Right atrium auricular region (tissue), 2 donors: ENCODE results near the gene SELENOO. TPM values are rescaled to one million over a fixed set of nuclear protein-coding genes. Genes with fewer than 3 reads are reported as not detected.

ENCODE experiments used
- DNase-seq: peaks from one replicate; pipeline ENCODE4 v3.0.0-alpha.2; 2019; ENCODE audit warnings: low spot score
- H3K27ac ChIP-seq, 2 donors: fragments of 200-600 bp; sonication (generic); 1 replicate in 1 of 2; 2 replicates in 1 of 2; pipeline ENCODE4 v1.5.1; 2016 to 2019
- H3K27me3 ChIP-seq, 2 donors: fragments of 200-600 bp; sonication (generic); one replicate each; pipeline versions ENCODE4 v1.5.1 to v1.6.0; 2017 to 2019
- H3K36me3 ChIP-seq: fragments of 200-600 bp; sonication (generic); one replicate; pipeline ENCODE4 v1.5.1; 2016
- H3K4me1 ChIP-seq, 2 donors: fragments of 200-600 bp; sonication (generic); one replicate each; pipeline versions ENCODE4 v1.5.1 to v1.6.0; 2017 to 2019
- H3K4me3 ChIP-seq, 2 donors: fragments of 200-600 bp; sonication (generic); 1 replicate in 1 of 2; 2 replicates in 1 of 2; pipeline ENCODE4 v1.5.1; 2017 to 2019; ENCODE audit warnings: mild to moderate bottlenecking in 1 of 2, moderate library complexity in 1 of 2
- H3K9me3 ChIP-seq, 2 donors: fragments of 200-600 bp; sonication (generic); one replicate each; pipeline ENCODE4 v1.5.1; 2019
- CTCF ChIP-seq, 2 donors: fragments of 200-600 bp; sonication (generic); IDR thresholded peaks; one replicate each; pipeline ENCODE4 v1.5.1; 2019; ENCODE audit warnings: antibody characterized with exemption in 2 of 2
- total RNA-seq, 2 donors: library from RNA; depleted of rRNA; stranded (reverse); fragments of >200 nt; gene quantifications; one replicate each; pipeline ENCODE4 v1.1.0, GENCODE V29; 2016

Gene SELENOO
- total RNA-seq, 2 donors from 2014 or later, result 18.0 to 20.0 TPM

DNA sequence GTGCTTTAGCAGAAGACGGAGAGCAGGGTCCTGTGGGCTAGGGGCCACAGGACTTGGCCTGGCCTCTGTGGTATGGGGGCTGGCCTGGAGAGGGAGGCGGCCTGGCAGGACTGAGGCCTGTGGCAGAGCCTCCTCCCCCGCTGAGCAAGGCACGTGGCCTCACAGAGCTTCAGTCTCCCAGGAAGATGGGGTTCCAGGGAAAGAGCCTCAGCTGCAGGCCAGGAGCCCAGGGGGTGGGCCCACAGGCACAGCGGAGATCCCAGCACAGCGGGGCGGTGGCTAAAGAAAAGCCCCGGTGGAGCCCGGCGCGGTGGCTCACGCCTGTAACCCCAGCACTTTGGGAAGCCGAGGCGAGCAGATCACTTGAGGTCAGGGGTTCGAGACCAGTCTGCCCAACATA is 58.5 kb downstream of the SELENOO start:
- Histone ChIP-seq H3K27ac (peak overlapping the region; percentile 31 to 76), H3K4me1 (peaks cover 0 to 52% of the 10 kb centered on the region in 2 donors), H3K4me3 (no peak overlapping the region), H3K27me3 (no peaks in the 10 kb centered on the region), H3K9me3 (no peaks in the 10 kb centered on the region), H3K36me3 (no peaks in the 10 kb centered on the region)
- no peak for TF ChIP-seq CTCF (IDR thresholded peaks at IDR 0.05)
- no peak for DNase-seq

- Histone ChIP-seq H3K27me3 (no peaks in the 10 kb centered on the region), H3K4me1 (peaks cover 0 to 52% of the 10 kb centered on the region in 2 donors), H3K9me3 (no peaks in the 10 kb centered on the region), H3K4me3 (peak overlapping the region; percentile 40 to 57), H3K36me3 (no peaks in the 10 kb centered on the region), H3K27ac (peak overlapping the region; percentile 56 to 64)
- DNase-seq, result no peak
- TF ChIP-seq CTCF (IDR thresholded peaks at IDR 0.05), result no peak
Measured at GRCh38 chr22:50260434-50260800, 59.6 kb downstream of the SELENOO start.

GRCh38 chr22:50260801-50261614 is 60.2 kb downstream of the SELENOO start:
- no peak for DNase-seq
- TF ChIP-seq CTCF (IDR thresholded peaks at IDR 0.05), result no peak
- Histone ChIP-seq H3K27me3 (no peaks in the 10 kb centered on the region), H3K36me3 (no peaks in the 10 kb centered on the region), H3K9me3 (no peaks in the 10 kb centered on the region), H3K4me1 (peaks cover 0 to 52% of the 10 kb centered on the region in 2 donors), H3K4me3 (peak overlapping the region; percentile 40 to 57), H3K27ac (peak overlapping the region; percentile 56 to 64)

- no peak for TF ChIP-seq CTCF (IDR thresholded peaks at IDR 0.05)
- H3K36me3 ChIP-seq, result no peaks in the 10 kb centered on the region
- peak within 1 kb of the TSS; percentile 56 to 64 for H3K27ac ChIP-seq
- peak within 1 kb of the TSS; percentile 40 to 57 for H3K4me3 ChIP-seq
- no peak for DNase-seq
- H3K4me1 ChIP-seq, result peaks cover 0 to 54% of the 10 kb centered on the region in 2 donors
- H3K9me3 ChIP-seq, result no peaks in the 10 kb centered on the region
- H3K27me3 ChIP-seq, result no peaks in the 10 kb centered on the region
Measured at GRCh38 chr22:50261615-50262459, 61.0 kb downstream of the SELENOO start, which contains the start of gene MAPK12. Gene MAPK12, minus strand, starts transcription at chr22:50261683. Its CDS starts 174 bp downstream, at chr22:50261509.

DNA sequence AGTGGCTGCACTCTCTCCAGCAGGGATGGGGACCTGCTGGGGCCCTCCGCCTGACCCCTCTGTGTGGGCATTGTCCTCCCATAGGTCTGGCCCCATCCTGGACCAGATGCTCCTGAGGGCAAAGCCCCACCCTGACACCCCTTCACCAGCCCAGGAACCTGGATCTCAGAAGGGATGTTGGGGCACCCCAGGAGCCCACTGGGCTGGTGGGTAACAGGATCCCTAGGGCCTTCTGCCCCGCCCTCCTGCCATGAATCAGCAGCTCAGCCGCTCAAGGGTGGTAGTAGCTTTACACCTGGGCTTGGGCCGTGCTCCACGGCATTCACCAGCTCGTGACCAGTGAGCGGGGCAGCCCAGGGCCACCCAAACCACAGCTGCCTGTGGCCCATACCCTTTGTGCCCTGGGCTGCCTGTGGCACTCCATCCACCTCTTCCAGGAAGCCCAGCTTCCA is 61.7 kb downstream of the SELENOO start:
- H3K4me1 ChIP-seq, result peaks cover 0 to 55% of the 10 kb centered on the region in 2 donors

More for the DNA sequence above, 61.7 kb downstream of the SELENOO start:
- DNase-seq, result no peak
- Histone ChIP-seq H3K27ac (no peak overlapping the region), H3K9me3 (no peaks in the 10 kb centered on the region), H3K4me3 (no peak overlapping the region), H3K36me3 (no peaks in the 10 kb centered on the region), H3K27me3 (no peaks in the 10 kb centered on the region)
- no peak for TF ChIP-seq CTCF (IDR thresholded peaks at IDR 0.05)
